Psoas muscle (tissue), 8 donors: ENCODE results near the gene EHD1. TPM values are rescaled to one million over a fixed set of nuclear protein-coding genes. Genes with fewer than 3 reads are reported as not detected.

Source experiments
- ATAC-seq, 4 donors: fragments of 200-7000 bp; cut with Tn5 transposase; one replicate each; pipeline ENCODE4 v1.9.1; 2020; ENCODE audit warnings: moderate library complexity in 3 of 4, mild to moderate bottlenecking in 2 of 4
- DNase-seq, 2 donors: peaks; one replicate each; pipeline ENCODE4 v3.0.0-alpha.2; 2020
- H3K27ac ChIP-seq: fragments of 200-600 bp; one replicate; pipeline ENCODE4 v1.8.0; 2022
- H3K27me3 ChIP-seq, 3 donors: fragments of 200-600 bp in 1 of 3; one replicate each; pipeline versions ENCODE4 v1.6.1 to v1.8.0; 2013 to 2022; ENCODE audit warnings: low read length in 2 of 3, mild to moderate bottlenecking in 2 of 3, moderate library complexity in 1 of 3; ENCODE audit not compliant: insufficient read depth in 3 of 3
- H3K36me3 ChIP-seq, 2 donors: fragments of 200-600 bp in 1 of 2; one replicate each; pipeline versions ENCODE4 v1.6.1 to v1.8.0; 2013 to 2022; ENCODE audit warnings: low read depth in 1 of 2, mild to moderate bottlenecking in 1 of 2, moderate library complexity in 1 of 2; ENCODE audit not compliant: insufficient read depth in 1 of 2
- H3K4me1 ChIP-seq: fragments of 200-600 bp; one replicate; pipeline ENCODE4 v1.8.0; 2022
- H3K4me3 ChIP-seq: fragments of 200-600 bp; one replicate; pipeline ENCODE4 v1.8.0; 2022; ENCODE audit warnings: mild to moderate bottlenecking
- H3K9me3 ChIP-seq: fragments of 200-600 bp; one replicate; pipeline ENCODE4 v1.8.0; 2022
- WGBS, 3 donors: extraction: QIAGEN DNeasy Blood & Tissue Kit; methylation state at CpG; one replicate each; pipeline versions ENCODE4 v1.1.6 to v1.1.7; 2013; 5-methylcytosine and 5-hydroxymethylcytosine counted together
- intact Hi-C, 2 donors: fragments of 100-400 bp; cut with DNase I; formaldehyde crosslinking; loops; one replicate each; pipeline versions ENCODE4 v1.11.0 to v1.14.2; 2022
- polyA plus RNA-seq, 3 donors: library from polyadenylated mRNA; stranded (reverse); fragments of 200-250 nt; gene quantifications; one replicate each; pipeline ENCODE4 v1.2.3, GENCODE V29; 2013
- total RNA-seq, 4 donors: library from RNA; stranded (reverse); fragmentation: NEBNext Ultra II Directional in 2 of 4; extraction: Animal tissue kit (Norgen Biotek cat#: 25700) in 2 of 4; gene quantifications; one replicate each; pipeline versions ENCODE4 v1.2.1 to v1.2.4, GENCODE V29; 2021 to 2023
- TF ChIP-seq, protein P1 (sequence below): fragments of 200-600 bp; IDR thresholded peaks from one replicate; pipeline ENCODE4 v1.8.0; 2022; ENCODE audit warnings: antibody characterized with exemption
- donor health status: healthy with polysubstance abuse.
- donor health status: DM: no; HTN: no; CAD: no; lungs with moderate emphysema.
- donor health status: Bipolar disorder and iron deficiency.
- donor health status: healthy.
- donor health status: DM: yes; HTN: yes; CAD: no.
- donor health status: DM: no; HTN: no; CAD: no.
- donor health status: DM: no; HTN: no; CAD: no.
- donor health status: DM: yes; HTN: yes; CAD: no.

EHD1 gene
- total and polyA plus RNA-seq, 7 donors: 23.5 to 174 (median 58.8) TPM

GRCh38 chr11:64871492-64871891 lies 6.9 kb downstream of the EHD1 start:
- Histone ChIP-seq H3K27ac (peak overlapping the region; percentile 98), H3K27me3 (no peaks in the 10 kb centered on the region), H3K36me3 (peaks cover 0 to 27% of the 10 kb centered on the region in 2 donors), H3K4me1 (peaks cover 85% of the 10 kb centered on the region), H3K4me3 (peak overlapping the region; percentile 43), H3K9me3 (no peaks in the 10 kb centered on the region)
- DNase-seq: no peak
- WGBS, 3 donors: 47 to 52% (median 49%) methylated on average over 3 of the region's 3 CpGs
- ATAC-seq: no peak
- intact Hi-C loops: no loop called here
- TF ChIP-seq, protein P1, sequence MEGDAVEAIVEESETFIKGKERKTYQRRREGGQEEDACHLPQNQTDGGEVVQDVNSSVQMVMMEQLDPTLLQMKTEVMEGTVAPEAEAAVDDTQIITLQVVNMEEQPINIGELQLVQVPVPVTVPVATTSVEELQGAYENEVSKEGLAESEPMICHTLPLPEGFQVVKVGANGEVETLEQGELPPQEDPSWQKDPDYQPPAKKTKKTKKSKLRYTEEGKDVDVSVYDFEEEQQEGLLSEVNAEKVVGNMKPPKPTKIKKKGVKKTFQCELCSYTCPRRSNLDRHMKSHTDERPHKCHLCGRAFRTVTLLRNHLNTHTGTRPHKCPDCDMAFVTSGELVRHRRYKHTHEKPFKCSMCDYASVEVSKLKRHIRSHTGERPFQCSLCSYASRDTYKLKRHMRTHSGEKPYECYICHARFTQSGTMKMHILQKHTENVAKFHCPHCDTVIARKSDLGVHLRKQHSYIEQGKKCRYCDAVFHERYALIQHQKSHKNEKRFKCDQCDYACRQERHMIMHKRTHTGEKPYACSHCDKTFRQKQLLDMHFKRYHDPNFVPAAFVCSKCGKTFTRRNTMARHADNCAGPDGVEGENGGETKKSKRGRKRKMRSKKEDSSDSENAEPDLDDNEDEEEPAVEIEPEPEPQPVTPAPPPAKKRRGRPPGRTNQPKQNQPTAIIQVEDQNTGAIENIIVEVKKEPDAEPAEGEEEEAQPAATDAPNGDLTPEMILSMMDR: no peak

- Histone ChIP-seq H3K4me3 (peak overlapping the region; percentile 43), H3K9me3 (no peaks in the 10 kb centered on the region), H3K36me3 (peaks cover 0 to 27% of the 10 kb centered on the region in 2 donors), H3K4me1 (peaks cover 83% of the 10 kb centered on the region), H3K27ac (peak overlapping the region; percentile 98), H3K27me3 (no peaks in the 10 kb centered on the region)
- TF ChIP-seq, protein P1: no peak
- intact Hi-C loops: no loop called here
- WGBS, 3 donors: 24 to 42% (median 29%) methylated on average over 19 to 20 of the region's 20 CpGs
- no peak for DNase-seq
- ATAC-seq: no peak
Observed at GRCh38 chr11:64870893-64871466, 7.4 kb downstream of the EHD1 start.

GRCh38 chr11:64870176-64870892 lies 8.1 kb downstream of the EHD1 start:
- H3K4me3 ChIP-seq: peak overlapping the region; percentile 43
- peak; percentile 58 to 75 (median 68) for ATAC-seq
- peak; percentile 83 to 85 for DNase-seq
- H3K27me3 ChIP-seq: no peaks in the 10 kb centered on the region
- TF ChIP-seq, protein P1: no peak
- H3K27ac ChIP-seq: peak overlapping the region; percentile 98
- intact Hi-C loops: no loop called here
- peaks cover 0 to 27% of the 10 kb centered on the region in 2 donors for H3K36me3 ChIP-seq
- H3K9me3 ChIP-seq: no peaks in the 10 kb centered on the region
- peaks cover 83% of the 10 kb centered on the region for H3K4me1 ChIP-seq
- 13 to 40% (median 17%) methylated on average over 17 to 19 of the region's 19 CpGs for WGBS, 3 donors

DNA sequence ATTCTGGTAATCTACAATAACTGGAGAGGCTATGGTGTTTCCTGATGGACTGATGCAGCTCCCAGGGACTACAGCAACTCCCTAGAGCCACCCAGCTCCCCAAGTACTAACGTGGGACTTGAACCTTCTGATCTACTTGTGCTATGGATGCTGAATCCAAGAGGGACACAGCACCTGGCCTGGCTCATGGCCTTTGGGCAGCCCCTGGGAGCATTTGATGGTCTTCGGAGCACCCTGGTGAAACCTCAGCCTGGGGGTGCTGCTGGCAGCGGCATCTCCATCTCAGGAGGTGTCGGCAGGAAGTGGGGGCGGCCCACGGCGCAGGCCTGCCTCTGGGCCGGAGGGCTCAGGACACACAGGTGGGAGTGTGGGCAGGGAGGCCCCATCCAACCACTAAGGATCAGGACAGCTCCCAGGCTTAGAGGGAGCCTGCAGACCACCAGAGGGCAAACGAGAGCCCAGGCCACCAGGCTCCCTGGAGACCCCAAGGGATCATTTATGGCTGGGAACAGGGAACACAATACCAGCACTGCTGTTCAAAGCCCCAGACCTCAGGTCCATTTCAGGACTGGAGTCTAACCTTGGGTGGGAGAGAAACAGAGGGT lies 8.7 kb downstream of the EHD1 start:
- H3K4me1 ChIP-seq: peaks cover 83% of the 10 kb centered on the region
- no peaks in the 10 kb centered on the region for H3K27me3 ChIP-seq
- TF ChIP-seq, protein P1: peak; percentile 33
- peak overlapping the region; percentile 98 for H3K27ac ChIP-seq
- peak overlapping the region; percentile 43 for H3K4me3 ChIP-seq
- no peak for DNase-seq
- H3K36me3 ChIP-seq: peaks cover 0 to 27% of the 10 kb centered on the region in 2 donors
- WGBS, 3 donors: 44 to 53% (median 46%) methylated on average over 9 of the region's 9 CpGs
- intact Hi-C loops: no loop called here
- peak; percentile 5 to 29 (median 10) for ATAC-seq
- H3K9me3 ChIP-seq: no peaks in the 10 kb centered on the region
